GM12878 (cell line): Measurements from ENCODE around the gene EME2. TPM values are rescaled to one million over a fixed set of nuclear protein-coding genes. Genes with fewer than 3 reads are reported as not detected.

Experiments
- ATAC-seq: fragments of 200-7000 bp; cut with Tn5 transposase; 3 replicates; pipeline ENCODE4 v1.9.1; 2020; ENCODE audit warnings: mild to moderate bottlenecking, moderate library complexity
- BruUV-seq: library from RNA; stranded (reverse); fragments of 400-500 nt; replicated peaks from 2 replicates; lab custom pipeline; 2021; lab: Mats Ljungman, UMichigan
- CTCF ChIA-PET: fragments of 300-600 bp; sonication (Branson Sonifier 250); formaldehyde crosslinking; extraction: SDS; loops from one replicate; lab custom pipeline; 2021; ENCODE audit warnings: inconsistent platforms; lab: Yijun Ruan, JAX
- POLR2A ChIA-PET: fragments of 350-600 bp; formaldehyde crosslinking; extraction: SDS; loops from one replicate; lab custom pipeline; 2021; ENCODE audit warnings: inconsistent platforms; lab: Charles Lee
- RAD21 ChIA-PET: fragments of 300-600 bp; sonication (Branson Sonifier 250); formaldehyde crosslinking; loops from one replicate; lab custom pipeline; 2023; ENCODE audit warnings: antibody characterized with exemption; ENCODE audit not compliant: unreplicated experiment; lab: Charles Lee
- SMC1A ChIA-PET: fragments of 300-600 bp; sonication (Branson Sonifier 250); formaldehyde crosslinking; loops from one replicate; lab custom pipeline; 2023; ENCODE audit not compliant: unreplicated experiment, uncharacterized antibody; lab: Charles Lee
- DNase-seq: peaks from one replicate; pipeline ENCODE4 v3.0.0-alpha.2; 2011; ENCODE audit warnings: low read depth, low spot score
- FAIRE-seq: peaks from 3 replicates; lab custom pipeline; 2011; peaks lifted over from hg19 to GRCh38; lab: Jason Lieb, UNC
- H2AFZ ChIP-seq: 2 replicates; pipeline ENCODE4 v1.6.0; 2011; ENCODE audit warnings: low read depth, low read length, control low read depth; ENCODE audit not compliant: control insufficient read depth
- H3K27ac ChIP-seq: 2 replicates; pipeline ENCODE4 v1.5.1; 2011; ENCODE audit warnings: control low read depth; ENCODE audit not compliant: control insufficient read depth, insufficient read depth
- H3K27me3 ChIP-seq, 2 experiments: replicated peaks in 1 of 2; 2 replicates each; pipeline versions ENCODE4 v1.6.0 to v1.6.1; 2011; ENCODE audit warnings: low read length in 1 of 2; ENCODE audit not compliant: control insufficient read depth in 2 of 2, insufficient read depth in 2 of 2
- H3K36me3 ChIP-seq, 2 experiments: 2 replicates each; pipeline ENCODE4 v1.5.1; 2011; ENCODE audit warnings: low read length in 1 of 2; ENCODE audit not compliant: control insufficient read depth in 2 of 2, insufficient read depth in 2 of 2
- H3K4me1 ChIP-seq: 2 replicates; pipeline ENCODE4 v1.6.1; 2011; ENCODE audit warnings: mild to moderate bottlenecking, low read length, moderate library complexity, mixed read lengths; ENCODE audit not compliant: control insufficient read depth, insufficient read depth
- H3K4me2 ChIP-seq: 2 replicates; pipeline ENCODE4 v1.6.0; 2011; ENCODE audit warnings: control low read depth; ENCODE audit not compliant: control insufficient read depth, insufficient read depth
- H3K4me3 ChIP-seq: fragments of 200-600 bp; sonication (generic); 2 replicates; pipeline ENCODE4 v1.5.1; 2016
- H3K79me2 ChIP-seq: 2 replicates; pipeline ENCODE4 v1.6.0; 2011; ENCODE audit warnings: low read length; ENCODE audit not compliant: control insufficient read depth, insufficient read depth
- H3K9ac ChIP-seq: 2 replicates; pipeline ENCODE4 v1.8.0; 2011; ENCODE audit warnings: low read length, control low read depth, mixed read lengths; ENCODE audit not compliant: control insufficient read depth, insufficient read depth
- H3K9me3 ChIP-seq: replicated peaks from 3 replicates; pipeline ENCODE4 v1.5.1; 2011; ENCODE audit warnings: mild to moderate bottlenecking, low read length; ENCODE audit not compliant: control insufficient read depth, insufficient read depth
- H4K20me1 ChIP-seq: 2 replicates; pipeline ENCODE4 v1.6.0; 2011; ENCODE audit not compliant: control insufficient read depth, insufficient read depth
- ASH2L ChIP-seq: fragments of 300-600, 200-600 bp; sonication (generic); IDR thresholded peaks from 2 replicates; pipeline ENCODE4 v1.6.1; 2017; ENCODE audit warnings: low read depth, mild to moderate bottlenecking, borderline replicate concordance
- CREM ChIP-seq: IDR thresholded peaks from 2 replicates; pipeline ENCODE4 v1.6.1; 2014; ENCODE audit warnings: antibody characterized with exemption, low read depth
- EED ChIP-seq: sonication (generic); IDR thresholded peaks from 2 replicates; pipeline ENCODE4 v1.6.1; 2016; ENCODE audit warnings: antibody characterized with exemption, low read depth
- ETV6 ChIP-seq, 2 experiments: fragments of 450-650 bp in 1 of 2; IDR thresholded peaks in 1 of 2; conservative IDR thresholded peaks in 1 of 2; 2 replicates each; pipeline ENCODE4 v1.6.1; 2014; ENCODE audit warnings: antibody characterized with exemption in 1 of 2, borderline replicate concordance in 1 of 2, low read depth in 1 of 2, mild to moderate bottlenecking in 1 of 2, moderate library complexity in 1 of 2
- MYB ChIP-seq: fragments of 150-350 bp; IDR thresholded peaks from 2 replicates; pipeline ENCODE4 v1.6.1; 2014; ENCODE audit warnings: mild to moderate bottlenecking, low read depth, low read length, borderline replicate concordance
- NFIC ChIP-seq: IDR thresholded peaks from 2 replicates; pipeline ENCODE4 v1.6.1; 2012; ENCODE audit warnings: low read depth, mild to moderate bottlenecking, inconsistent platforms, low read length, moderate library complexity
- NFYA ChIP-seq: IDR thresholded peaks from 2 replicates; pipeline ENCODE4 v1.6.1; 2011; ENCODE audit warnings: low read depth, mild to moderate bottlenecking, low read length, improper control_type of control experiment, borderline replicate concordance
- NFYB ChIP-seq: IDR thresholded peaks from 2 replicates; pipeline ENCODE4 v1.6.1; 2011; ENCODE audit warnings: low read depth, mild to moderate bottlenecking, low read length, improper control_type of control experiment, moderate library complexity; ENCODE audit not compliant: insufficient read depth
- RUNX3 ChIP-seq: IDR thresholded peaks from 2 replicates; pipeline ENCODE4 v1.6.1; 2012; ENCODE audit warnings: low read length, inconsistent platforms
- STAT1 ChIP-seq: fragments of 450-650 bp; conservative IDR thresholded peaks from 2 replicates; pipeline ENCODE4 v1.6.1; 2014; ENCODE audit warnings: antibody characterized with exemption, mild to moderate bottlenecking
- TCF12 ChIP-seq: IDR thresholded peaks from 2 replicates; pipeline ENCODE4 v1.6.1; 2011; ENCODE audit warnings: low read depth, mild to moderate bottlenecking, low read length
- ZBTB4 ChIP-seq: fragments of 450-650 bp; formaldehyde crosslinking; IDR thresholded peaks from 2 replicates; pipeline ENCODE4 v1.4.0; 2022; ENCODE audit warnings: mild to moderate bottlenecking, moderate library complexity
- ZNF24 ChIP-seq: fragments of 450-650 bp; IDR thresholded peaks from 2 replicates; pipeline ENCODE4 v1.6.1; 2017; ENCODE audit warnings: antibody characterized with exemption, mild to moderate bottlenecking
- ZNF687 ChIP-seq: fragments of 450-650 bp; IDR thresholded peaks from 2 replicates; pipeline ENCODE4 v1.6.1; 2017; ENCODE audit warnings: mild to moderate bottlenecking, moderate library complexity
- WGBS: methylation state at CpG from one replicate; pipeline ENCODE4 v1.1.6; 2016; ENCODE audit warnings: low lambda C conversion rate; ENCODE audit not compliant: insufficient replicate concordance, insufficient coverage; ENCODE audit errors: missing lambda C conversion rate; 5-methylcytosine and 5-hydroxymethylcytosine counted together
- in situ Hi-C: fragments of 300-500 bp; cut with MboI; formaldehyde crosslinking; loops from 9 replicates; pipeline ENCODE4 v1.14.3; 2018; ENCODE audit warnings: mixed read lengths
- intact Hi-C: fragments of 100-400 bp; cut with micrococcal nuclease; formaldehyde crosslinking; loops from one replicate; pipeline ENCODE4 v1.14.2; 2022; ENCODE audit not compliant: unreplicated experiment
- polyA plus RNA-seq, 11 experiments: library from polyadenylated mRNA; depleted of rRNA in 4 of 11; unstranded in 6 of 11; stranded (reverse) in 5 of 11; fragments of >200 nt; fragmentation: Nextera tagmentation in 4 of 11; fragmentation: Illumina TruSeq in 1 of 11; extraction: Ambion mirVana in 4 of 11; extraction: Trizol in 1 of 11; gene quantifications; 1 replicate in 1 of 11; 2 replicates in 10 of 11; pipeline versions ENCODE4 v1.2.1 to v1.2.3, GENCODE V29; 2011 to 2016; ENCODE audit warnings: inconsistent platforms in 2 of 11, missing spikeins in 2 of 11, low read depth in 1 of 11
- total RNA-seq, 4 experiments: library from RNA; depleted of rRNA in 3 of 4; stranded (reverse); fragments of >200 nt in 3 of 4; fragmentation: Illumina TruSeq in 1 of 4; extraction: Trizol in 1 of 4; gene quantifications; 2 replicates each; pipeline versions ENCODE4 v1.2.1 to v1.2.3, GENCODE V29; 2013 to 2021

EME2 gene
- total and polyA plus RNA-seq, 10 of the 15 experiments (the other 5 are each of a cell fraction or from before 2014, with no cell fraction given): 0.29 to 16.9 (median 4.1) TPM

DNA sequence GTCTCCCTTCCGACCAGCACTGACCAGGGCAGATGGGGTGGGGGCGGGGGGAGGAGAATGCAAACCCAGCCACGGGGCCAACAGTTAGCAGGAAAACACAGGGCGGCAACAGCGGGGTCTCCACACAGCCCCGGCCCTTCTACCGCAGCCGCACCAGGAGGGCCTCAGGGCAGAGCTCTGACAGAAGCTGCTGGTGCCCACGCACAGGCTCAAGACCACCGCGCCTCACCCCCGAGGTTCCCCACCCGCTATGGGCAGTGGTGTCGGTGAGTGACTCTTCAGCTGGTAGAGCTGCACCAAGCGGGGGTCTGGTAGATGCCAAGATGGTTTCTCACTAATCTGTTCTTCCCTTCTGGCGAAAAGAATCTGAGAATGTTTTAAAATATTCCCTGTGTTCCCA is 37.9 kb downstream of the EME2 start (continued):
- no peak for TF ChIP-seq ZNF687
- TF ChIP-seq ZNF24: no peak
- TF ChIP-seq EED: no peak

- no peak for DNase-seq
- FAIRE-seq: no peak
- no peaks in the 10 kb centered on the region for H3K27me3 ChIP-seq
- no peak overlapping the region for H3K27ac ChIP-seq
- no peaks in the 10 kb centered on the region for H3K79me2 ChIP-seq
- ChIA-PET POLR2A (interaction anchor here (0.5 kb wide), 1 partner anchor 340 kb away, joined by 3 read pairs; no protein-coding TSS in a partner anchor), CTCF (no interaction called here), SMC1A (no interaction called here), RAD21 (no interaction called here)
- BruUV-seq: no TSS peak
- peak; percentile 67 for ATAC-seq
- H3K4me1 ChIP-seq: no peaks in the 10 kb centered on the region
- no peak overlapping the region for H3K4me2 ChIP-seq
- H3K9me3 ChIP-seq: no peaks in the 10 kb centered on the region
- in situ Hi-C loops: no loop called here
- no peaks in the 10 kb centered on the region for H4K20me1 ChIP-seq
- peaks cover 0 to 1% of the 10 kb centered on the region in 2 experiments; a peak in 3 of 4 replicates for H3K36me3 ChIP-seq
- no peak overlapping the region for H3K9ac ChIP-seq
- no peak overlapping the region for H2AFZ ChIP-seq
- intact Hi-C loops: no loop called here
- 79% methylated on average over 17 of the region's 17 CpGs for WGBS
- H3K4me3 ChIP-seq: no peak overlapping the region
- TF ChIP-seq STAT1 (no peak), TCF12 (0 out of 2 replicates have a peak, but pooled peaks have one; percentile 18), CREM (no peak), ETV6 (conservative IDR thresholded peaks at IDR 0.05 in 1 of 2, IDR thresholded peaks at IDR 0.05 in 1 of 2; ENCODE audit: borderline replicate concordance in 1 of 2, low read depth in 1 of 2) (no peak), NFIC (no peak), MYB (no peak), ASH2L (no peak), ZBTB4 (CRISPR knock-in tag) (no peak), RUNX3 (no peak), NFYB (no peak), NFYA (no peak)
These were observed 40.1 kb downstream of the EME2 start for GRCh38 chr16:1812732-1813163.
